ENCODE data around the gene HIBADH. TPM values are rescaled to one million over a fixed set of nuclear protein-coding genes. Genes with fewer than 3 reads are reported as not detected.
"Not testable (repeated sequence)": the region's sequence is repeated elsewhere in the genome, so short reads cannot be mapped to it uniquely, and the experiment has no call there.

Gene HIBADH
- polyA plus RNA-seq, 4 donors: 74.1 to 105 (median 87.6) TPM

DNA sequence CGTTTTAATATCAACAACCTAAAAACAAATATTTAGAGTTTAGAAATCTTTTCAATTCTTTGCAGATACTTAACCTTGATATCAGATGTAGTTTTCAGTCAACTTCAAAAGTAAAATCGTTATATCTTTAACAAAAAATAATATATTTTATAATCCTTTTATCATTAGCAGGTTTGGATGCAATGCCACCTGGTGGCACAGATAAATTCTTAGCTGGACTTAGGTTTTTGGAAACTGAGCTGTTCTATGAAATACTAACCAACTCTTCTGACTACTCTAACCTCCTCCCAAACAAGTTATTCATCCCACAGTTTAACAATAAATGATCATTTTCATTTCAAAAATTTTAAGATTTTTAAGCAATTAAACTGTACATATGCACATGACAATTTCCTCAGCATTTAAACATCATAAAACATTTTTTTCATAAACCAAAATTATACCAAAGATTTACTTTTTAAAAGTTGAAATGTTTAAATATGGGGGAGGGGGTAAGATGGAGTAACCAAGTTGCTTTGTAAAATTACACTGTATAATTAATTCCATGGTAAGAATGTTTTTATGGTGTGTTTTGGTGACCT is 56.9 kb downstream of the HIBADH start:
- peak in 1 of 4 donors; percentile 9 for DNase-seq (ENCODE audit: low read depth in 4 of 4, low spot score in 2 of 4)

DNA sequence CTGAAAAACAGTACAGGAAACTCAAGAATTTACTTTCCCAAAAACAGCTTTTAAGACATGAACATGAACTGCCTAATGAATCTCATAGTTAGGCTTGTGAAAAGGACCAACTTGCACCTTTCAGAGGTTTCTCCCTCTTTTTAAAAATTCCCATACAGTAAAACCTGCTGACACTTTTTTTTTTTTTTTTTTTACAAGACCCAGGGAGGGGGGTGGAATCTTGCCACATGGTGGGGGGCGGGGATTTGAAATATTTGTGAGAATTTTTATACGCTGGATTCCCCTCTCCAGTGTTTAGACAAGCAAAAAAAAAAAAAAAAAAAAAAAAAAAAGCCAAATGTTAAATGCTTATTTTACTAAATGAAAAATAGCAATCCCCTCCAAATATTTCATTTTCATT is 57.4 kb downstream of the HIBADH start:
- DNase-seq (ENCODE audit: low read depth in 4 of 4, low spot score in 2 of 4): no peak

DNA sequence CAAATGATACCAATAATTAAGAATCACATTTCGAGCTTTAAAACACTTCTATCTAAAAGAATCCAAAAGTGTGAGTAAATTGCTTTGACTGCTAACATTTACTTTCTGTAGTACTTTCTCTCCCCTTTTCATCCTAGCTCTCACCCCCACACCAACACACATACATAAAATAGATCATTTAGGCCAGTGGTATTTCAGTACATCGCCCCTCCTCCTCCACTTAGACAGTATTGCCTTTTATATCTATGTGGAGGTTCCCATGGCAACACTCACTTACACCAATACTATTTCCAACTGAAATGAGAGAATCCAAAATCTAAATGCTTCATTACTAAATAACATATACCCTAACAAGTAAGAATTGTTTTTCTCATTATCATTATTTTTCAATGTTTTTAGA is 58.9 kb downstream of the HIBADH start:
- DNase-seq (ENCODE audit: low read depth in 4 of 4, low spot score in 2 of 4): no peak

DNA sequence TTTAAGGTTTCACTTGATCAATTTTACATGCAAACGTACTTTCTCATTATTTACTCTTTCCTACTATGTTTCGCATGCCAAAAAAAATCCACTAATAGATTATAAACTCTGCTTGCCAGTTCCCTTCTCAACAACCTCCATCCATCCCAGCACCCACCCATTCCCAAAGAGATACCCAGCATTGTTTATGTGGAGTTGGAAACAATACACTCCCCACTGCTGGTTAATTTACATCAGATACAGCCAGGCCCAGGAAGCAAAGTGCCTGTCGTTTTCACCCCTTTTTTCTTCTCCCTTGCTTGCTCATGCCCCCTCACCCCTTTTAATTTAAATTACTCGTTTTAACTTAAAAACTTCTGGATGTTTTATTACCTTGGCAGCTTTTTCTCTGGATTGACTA is 59.9 kb downstream of the HIBADH start:
- no peak for DNase-seq (ENCODE audit: low read depth in 4 of 4, low spot score in 2 of 4)

DNA sequence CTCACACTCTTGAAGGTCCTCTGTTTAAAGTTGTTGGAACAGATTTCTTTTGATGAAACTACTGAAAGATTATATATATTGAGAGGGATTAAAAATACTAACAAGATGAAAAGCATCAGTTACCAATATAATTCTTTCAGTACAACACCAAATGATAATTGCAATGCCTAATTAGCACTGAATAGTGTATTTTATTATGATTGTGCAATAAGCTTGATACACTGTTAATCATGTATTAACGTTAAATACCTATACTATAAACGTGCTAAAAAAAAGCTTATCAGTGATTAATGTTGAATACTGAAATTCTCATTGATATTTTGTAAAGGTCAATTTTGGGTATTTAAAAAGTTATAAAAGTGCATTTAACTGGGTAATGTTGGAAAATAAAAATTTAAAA is 61.5 kb downstream of the HIBADH start:
- DNase-seq (ENCODE audit: low read depth in 4 of 4, low spot score in 2 of 4): no peak

DNA sequence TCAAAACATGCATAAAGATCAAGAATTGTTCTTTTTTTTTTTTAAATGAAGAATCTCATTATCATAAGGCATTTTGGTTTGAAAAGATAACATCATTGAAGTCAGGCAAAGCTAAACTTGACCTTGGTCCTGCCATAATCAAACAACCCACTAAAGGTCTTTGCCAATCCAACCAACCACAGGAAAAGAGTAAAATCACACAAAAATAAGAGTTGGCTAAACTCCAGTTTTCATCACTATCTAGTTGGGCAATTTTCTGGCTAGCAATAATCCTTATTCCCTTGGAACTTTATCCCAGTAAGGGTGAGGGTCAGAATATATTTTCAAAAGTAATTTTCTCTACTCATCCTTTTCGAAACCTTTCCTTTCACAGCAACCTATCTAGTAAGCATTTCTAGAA is 62.4 kb downstream of the HIBADH start:
- no peak for DNase-seq (ENCODE audit: low read depth in 4 of 4, low spot score in 2 of 4)

DNA sequence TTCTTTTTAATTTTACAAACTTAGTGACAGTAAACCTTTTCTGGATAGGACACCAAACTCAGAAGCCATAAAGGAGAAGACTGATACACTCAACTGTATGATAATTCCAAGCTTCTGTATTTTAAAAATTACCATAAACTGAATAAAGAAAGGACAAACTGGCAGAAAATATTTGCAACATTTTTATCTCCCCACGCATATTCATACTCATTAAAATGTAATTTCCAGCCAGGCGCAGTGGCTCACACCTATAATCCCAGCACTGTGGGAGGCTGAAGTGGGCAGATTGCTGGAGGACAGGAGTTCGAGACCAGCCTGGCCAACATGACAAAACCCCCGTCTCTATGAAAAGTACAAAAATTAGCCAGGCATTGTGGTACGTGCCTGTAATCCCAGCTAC is 67.7 kb downstream of the HIBADH start:
- no peak for DNase-seq (ENCODE audit: low read depth in 4 of 4, low spot score in 2 of 4)

DNA sequence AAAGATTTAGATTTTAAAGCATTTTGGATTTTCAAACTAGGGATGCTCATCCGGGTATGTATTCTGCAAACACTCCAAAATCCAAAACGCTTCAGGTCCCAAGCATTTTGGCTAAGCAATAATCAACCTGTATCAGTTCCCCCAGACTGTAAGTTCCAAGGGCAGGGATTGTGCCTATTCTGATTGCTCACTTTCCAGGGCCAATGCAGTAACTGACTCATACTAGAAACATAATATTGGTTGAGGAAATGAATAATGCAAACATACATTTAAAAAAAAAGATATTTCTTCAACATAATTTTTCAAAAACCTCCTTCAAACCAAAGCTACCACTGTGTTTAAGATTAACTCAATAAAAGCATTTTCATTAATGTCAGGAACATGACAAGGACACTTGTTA is 69.5 kb downstream of the HIBADH start:
- no peak for DNase-seq (ENCODE audit: low read depth in 4 of 4, low spot score in 2 of 4)

DNA sequence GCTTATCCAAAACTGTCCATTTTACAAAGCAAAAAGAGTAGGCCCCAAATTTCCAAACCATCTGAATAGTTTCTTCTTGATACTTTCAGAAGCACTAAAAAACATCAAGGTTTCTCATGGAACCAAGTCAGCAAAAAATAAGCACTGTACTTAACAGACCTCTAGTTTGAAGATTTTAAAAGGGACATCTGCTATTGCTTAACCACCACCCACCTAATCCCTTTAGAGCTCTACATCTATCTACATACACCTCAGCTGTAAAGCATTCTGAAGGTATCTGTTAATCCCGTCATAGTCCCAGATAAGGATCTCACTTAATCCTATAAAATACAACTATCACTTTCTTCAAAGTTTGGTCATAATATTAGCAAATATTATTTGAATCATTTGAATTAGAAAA is 72.3 kb downstream of the HIBADH start:
- DNase-seq (ENCODE audit: low read depth in 4 of 4, low spot score in 2 of 4): no peak

DNA sequence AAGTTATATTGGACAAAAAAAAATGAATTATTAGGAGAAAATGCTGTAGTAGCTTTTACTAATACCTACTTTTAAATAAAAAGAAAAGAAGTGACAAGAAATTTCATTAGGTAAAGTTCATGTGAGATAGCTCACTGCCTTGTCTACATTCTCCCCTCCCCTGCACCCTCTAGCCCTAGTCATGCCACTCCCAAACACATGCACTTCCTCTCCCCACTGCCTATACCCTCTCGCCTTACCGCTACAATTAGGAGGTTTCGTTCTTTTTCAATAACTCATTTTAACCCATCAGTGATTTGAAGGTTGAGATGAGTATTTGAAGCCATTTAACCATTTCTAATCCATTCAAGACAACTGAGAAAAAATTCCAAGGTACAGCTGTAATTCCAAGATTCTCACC is 75.3 kb downstream of the HIBADH start:
- DNase-seq (ENCODE audit: low read depth in 4 of 4, low spot score in 2 of 4): no peak

DNA sequence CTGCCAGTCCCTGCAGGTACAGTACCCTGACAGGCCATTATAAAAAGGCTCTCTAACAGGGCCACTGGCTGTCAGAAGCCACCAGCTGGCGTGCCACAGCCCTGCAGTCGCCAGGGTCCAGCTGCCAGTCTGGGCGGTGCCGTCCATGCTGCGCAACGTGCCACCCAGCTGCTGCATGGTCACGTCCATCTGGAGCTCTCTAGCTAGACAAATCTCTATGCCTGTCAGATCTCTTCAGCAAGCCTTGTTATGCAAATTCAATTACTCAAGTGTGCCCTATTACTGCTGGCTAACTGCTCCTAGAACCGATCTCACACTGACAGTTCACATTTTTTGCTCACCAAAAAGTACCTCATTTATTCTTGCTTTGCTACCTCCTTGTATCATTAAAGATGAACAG is 75.9 kb downstream of the HIBADH start:
- no peak for DNase-seq (ENCODE audit: low read depth in 4 of 4, low spot score in 2 of 4)

DNA sequence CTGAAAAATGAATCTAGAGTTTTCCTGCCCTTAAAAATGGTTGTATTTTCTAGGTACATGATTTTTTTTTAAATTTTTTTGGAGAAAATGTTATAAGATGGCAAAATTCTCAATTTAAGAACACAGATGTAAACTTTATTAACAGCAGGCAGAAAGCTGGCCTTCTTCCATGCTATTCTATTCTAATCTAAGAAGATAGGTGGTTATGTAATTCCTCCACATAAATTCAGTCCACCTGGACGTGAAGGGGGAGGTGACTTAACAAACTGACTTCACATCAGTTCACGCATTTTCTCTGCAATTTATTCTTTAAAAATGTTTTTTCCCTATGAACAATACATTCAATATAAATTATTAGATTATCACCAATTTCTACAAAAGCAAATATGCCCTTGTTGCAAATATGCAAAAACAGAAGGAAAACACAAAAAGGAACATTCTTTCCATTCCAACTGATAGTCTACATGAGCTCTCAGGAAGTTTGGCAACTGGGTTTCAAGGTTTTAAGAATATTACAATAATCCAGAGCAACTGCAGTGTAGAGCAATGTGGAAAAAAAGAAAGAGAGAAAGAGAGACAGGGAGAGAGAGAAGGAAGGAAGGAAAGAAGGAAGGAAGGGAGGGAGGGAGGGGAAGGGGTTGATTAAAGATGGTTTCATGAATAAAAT is 76.8 kb downstream of the HIBADH start:
- no peak for DNase-seq (ENCODE audit: low read depth in 4 of 4, low spot score in 2 of 4)

DNA sequence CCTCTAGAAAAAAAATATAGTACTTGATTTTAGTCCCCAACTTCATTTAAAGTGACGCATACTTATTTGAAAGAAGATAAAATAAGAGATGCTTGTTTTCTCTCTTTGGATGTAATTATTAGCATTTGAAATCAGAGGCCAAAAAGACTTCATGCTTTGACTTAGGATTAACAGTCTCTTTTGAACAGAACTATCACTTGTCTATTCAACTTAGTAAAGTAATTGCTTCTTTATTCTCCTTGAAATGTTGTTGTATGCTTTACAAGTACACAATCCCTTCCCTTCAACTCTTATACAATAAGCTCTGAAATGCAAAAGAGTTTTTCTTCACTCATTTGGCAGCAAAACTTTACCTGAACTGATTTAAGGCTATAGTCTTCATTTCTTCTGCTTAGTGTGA is 80.8 kb downstream of the HIBADH start:
- no peak for DNase-seq (ENCODE audit: low read depth in 4 of 4, low spot score in 2 of 4)

DNA sequence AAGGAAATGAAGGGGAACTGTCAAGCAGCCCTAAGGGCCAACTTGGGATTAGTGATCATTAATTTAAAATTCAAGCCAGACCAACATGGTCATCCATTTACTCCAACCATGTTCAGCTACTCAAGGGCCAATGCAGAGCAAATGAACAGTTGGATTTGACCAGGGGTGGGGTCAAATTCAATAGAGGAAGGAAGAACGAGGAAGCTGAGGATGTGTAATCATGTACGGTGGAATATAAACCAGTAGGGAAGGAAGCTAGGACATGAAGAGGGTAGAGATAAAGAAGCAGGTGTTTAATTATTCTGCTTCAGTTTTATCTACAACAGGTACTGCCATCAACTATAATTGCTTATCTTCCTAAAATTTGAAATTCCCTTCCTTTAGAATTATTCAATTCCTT is 81.6 kb downstream of the HIBADH start:
- no peak for DNase-seq (ENCODE audit: low read depth in 4 of 4, low spot score in 2 of 4)

DNA sequence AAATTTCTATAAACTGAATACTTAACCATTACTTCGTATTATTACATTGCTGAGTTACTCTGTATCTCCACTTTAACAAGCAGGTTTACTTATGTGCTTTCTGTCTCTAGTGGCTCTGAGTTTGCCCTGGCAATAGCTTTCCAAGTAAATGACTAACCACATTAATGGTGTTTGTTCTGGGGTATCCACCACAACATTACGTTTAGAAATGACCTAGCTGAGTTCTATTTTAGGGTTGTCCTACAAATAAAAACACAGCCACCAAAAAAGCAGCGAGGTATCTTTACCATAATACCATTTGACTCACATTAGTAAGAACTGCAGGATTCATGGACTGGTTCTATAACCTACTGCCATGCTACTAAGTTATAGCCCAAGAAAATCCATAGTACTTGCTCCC is 83.1 kb downstream of the HIBADH start:
- DNase-seq (ENCODE audit: low read depth in 4 of 4, low spot score in 2 of 4): no peak

DNA sequence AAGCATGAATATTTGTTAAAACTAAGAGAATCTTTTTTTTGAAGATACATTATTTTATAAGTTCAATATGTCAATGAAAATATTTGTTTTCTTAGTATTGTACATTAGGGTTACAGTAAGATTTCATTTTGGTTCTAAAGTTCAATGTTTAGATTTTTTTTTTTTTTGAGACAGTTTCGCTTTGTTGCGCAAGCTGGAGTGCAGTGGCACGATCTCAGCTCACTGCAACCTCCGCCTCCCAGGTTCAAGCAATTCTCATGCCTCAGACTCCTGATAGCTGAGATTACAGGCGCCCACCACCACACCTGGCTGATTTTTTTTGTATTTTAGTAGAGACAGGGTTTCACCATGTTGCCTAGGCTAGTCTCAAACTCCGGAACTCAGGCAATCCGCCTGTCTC is 84.5 kb downstream of the HIBADH start:
- not testable (repeated sequence) for DNase-seq (ENCODE audit: low read depth in 4 of 4, low spot score in 2 of 4)

DNA sequence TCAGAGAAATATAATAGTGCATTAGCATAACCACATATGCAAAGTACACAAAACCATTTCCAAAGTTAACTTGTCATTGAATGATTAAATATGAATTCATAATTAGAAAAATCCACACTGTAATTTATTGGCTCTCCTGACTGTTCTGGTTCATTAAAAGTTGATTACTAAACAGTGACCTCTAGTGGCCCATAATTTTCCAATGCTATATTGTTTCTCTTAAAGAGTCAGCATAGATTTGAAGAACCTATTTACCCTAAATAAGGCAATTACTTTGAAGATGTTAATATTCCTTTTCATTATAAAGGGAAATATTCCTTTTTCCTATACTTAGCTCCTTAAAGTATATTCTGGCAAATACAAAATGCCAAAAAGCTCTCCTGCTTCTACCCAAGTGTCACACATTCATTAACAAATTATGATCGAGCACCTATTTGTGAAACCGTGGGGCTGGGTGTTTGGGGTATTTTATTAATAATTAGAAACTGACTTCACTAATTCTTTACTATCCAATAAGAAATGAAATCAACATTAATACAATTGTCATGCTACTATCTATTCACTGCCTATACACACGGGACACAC is 86.2 kb downstream of the HIBADH start:
- DNase-seq (ENCODE audit: low read depth in 4 of 4, low spot score in 2 of 4): peak in 3 of 4 donors; percentile 19 to 41 (median 28)

DNA sequence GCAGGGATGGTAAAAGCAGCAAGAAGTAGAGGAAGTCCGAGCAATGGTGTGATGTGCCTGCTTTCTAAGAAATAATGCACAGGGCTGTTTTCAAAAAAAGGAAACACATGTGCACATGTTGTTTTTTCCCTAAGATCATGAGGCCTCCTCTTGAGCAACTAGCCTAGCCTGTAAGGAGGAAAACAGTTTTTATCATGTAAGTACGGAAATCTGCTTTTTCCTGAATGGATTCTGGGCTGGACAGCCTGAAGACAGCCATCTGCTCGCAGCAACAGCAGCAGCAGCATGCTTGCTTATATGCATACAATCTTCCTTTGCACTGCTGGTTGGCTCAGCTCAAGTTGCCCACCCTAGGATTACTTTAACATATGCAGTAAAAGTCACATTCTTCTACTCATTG is 87.1 kb downstream of the HIBADH start:
- DNase-seq (ENCODE audit: low read depth in 4 of 4, low spot score in 2 of 4): peak in 2 of 4 donors; percentile 20 to 25

DNA sequence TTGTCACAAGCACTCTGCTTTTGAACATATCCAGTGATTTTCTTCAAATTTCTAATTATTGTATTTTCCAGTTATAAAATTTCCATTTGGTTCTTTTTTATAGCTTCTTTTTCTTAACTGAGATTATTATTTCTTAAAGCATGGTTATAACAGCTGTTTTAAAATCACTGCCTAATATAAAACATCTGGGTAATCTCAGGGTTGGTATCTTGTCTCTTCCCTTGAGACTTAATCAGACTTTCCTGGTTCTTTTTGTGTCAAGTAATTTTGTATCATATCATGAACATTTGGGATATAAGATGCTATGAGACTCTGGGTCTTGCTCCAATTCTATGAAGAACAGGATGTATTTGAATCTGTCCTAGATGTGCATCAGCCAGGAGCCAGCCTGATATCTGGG is 93.6 kb downstream of the HIBADH start:
- DNase-seq (ENCODE audit: low read depth in 4 of 4, low spot score in 2 of 4): no peak

DNA sequence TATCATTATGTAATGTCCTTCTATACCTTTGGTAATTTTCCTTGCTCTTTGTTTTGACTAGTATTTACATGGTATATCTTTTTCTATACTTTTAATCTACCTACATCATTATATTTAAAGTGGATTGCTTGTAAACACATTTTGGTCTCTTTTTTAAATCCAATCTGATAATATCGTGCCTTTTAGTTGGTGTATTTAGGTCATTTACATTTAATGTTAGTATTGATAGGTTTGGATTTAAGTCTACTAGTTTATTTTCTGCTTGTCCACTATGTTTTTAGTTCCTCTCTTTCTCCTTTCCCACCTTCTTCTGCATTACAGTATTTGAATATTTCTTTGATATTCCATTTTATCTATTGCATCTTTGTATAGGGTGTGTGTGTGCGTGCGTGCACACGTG is 95.4 kb downstream of the HIBADH start:
- DNase-seq (ENCODE audit: low read depth in 4 of 4, low spot score in 2 of 4): no peak

DNA sequence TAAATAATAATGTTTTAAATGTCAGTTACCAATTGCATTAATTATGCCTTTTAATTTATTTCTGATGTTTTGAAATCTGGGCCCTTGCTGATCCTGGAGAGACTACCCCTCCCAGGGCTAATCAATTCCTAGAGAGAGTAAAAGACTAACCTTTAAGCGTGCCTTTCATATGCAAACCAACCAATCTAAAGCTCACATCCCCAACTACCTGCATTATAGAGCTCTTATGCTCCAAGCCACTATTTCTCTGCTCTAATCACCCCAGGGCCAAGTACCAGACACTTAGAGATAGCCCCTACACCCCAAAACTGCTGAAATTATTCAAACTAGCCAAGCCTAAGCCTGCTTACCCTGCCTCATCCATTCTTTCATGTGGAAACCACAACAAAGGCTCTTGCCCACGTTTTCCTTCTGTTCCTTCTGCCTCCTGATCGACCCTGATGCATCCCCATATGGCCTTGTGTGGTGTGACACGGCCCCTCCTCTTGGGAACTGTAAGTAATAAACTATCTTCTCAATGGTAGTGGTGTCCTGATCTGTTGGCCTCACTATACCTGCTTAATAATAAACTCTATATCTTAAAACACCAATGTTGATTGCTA is 97.7 kb downstream of the HIBADH start:
- no peak for DNase-seq (ENCODE audit: low read depth in 4 of 4, low spot score in 2 of 4)

DNA sequence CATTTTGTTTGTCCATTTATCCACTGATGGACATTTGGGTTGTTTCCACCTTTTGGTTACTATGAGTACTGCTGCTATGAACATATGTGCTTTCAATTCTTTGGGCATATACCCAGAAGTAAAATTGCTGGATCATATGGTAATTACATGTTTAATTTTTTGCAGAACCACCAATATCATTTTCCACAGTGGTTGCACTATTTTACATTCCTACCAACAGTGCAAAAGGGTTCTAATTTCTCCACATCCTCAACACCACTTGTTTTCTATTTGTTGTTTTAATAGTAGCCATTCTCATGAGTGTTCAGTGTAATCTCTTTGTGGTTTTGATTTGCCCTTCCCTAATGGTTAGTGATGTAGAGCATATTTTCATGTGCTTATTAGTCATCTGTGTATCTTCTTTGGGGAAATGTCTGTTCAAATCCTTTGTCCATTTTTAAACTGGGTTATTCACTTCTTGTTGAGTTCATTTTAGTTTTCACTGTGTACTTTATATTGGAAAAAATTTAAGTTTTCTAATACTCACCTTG is 101.9 kb downstream of the HIBADH start:
- no peak for DNase-seq (ENCODE audit: low read depth in 4 of 4, low spot score in 2 of 4)

Data from left renal cortex interstitium (tissue), 4 donors.